ENCODE results near the gene RAB8B. TPM values are rescaled to one million over a fixed set of nuclear protein-coding genes. Genes with fewer than 3 reads are reported as not detected.

Gene RAB8B
- total RNA-seq, 4 donors from 2014 or later: 36.0 to 55.4 (median 50.0) TPM

- TF ChIP-seq CTCF (IDR thresholded peaks at IDR 0.05): no peak
- no peak for ATAC-seq (ENCODE audit: low FRiP score)
- DNase-seq (ENCODE audit: low spot score): no peak
Measured at GRCh38 chr15:63252292-63252691, 62.9 kb downstream of the RAB8B start.

- no peak for ATAC-seq (ENCODE audit: low FRiP score)
- DNase-seq (ENCODE audit: low spot score): no peak
- no peak for TF ChIP-seq CTCF (IDR thresholded peaks at IDR 0.05)
Measured at GRCh38 chr15:63254991-63255390, 65.6 kb downstream of the RAB8B start.

- ATAC-seq (ENCODE audit: low FRiP score) (no peak), DNase-seq (ENCODE audit: low spot score) (no peak)
- no peak for TF ChIP-seq CTCF (IDR thresholded peaks at IDR 0.05)
Measured at GRCh38 chr15:63255489-63255990, 66.1 kb downstream of the RAB8B start.

GRCh38 chr15:63256433-63257274 is 67.2 kb downstream of the RAB8B start:
- TF ChIP-seq CTCF (IDR thresholded peaks at IDR 0.05): no peak
- DNase-seq (ENCODE audit: low spot score): no peak
- no peak for ATAC-seq (ENCODE audit: low FRiP score)

GRCh38 chr15:63258658-63259057 is 69.3 kb downstream of the RAB8B start:
- no peak for TF ChIP-seq CTCF (IDR thresholded peaks at IDR 0.05)
- DNase-seq (ENCODE audit: low spot score) (no peak), ATAC-seq (ENCODE audit: low FRiP score) (no peak)

GRCh38 chr15:63260791-63261190 is 71.4 kb downstream of the RAB8B start:
- ATAC-seq (ENCODE audit: low FRiP score): no peak
- TF ChIP-seq CTCF (IDR thresholded peaks at IDR 0.05): no peak
- no peak for DNase-seq (ENCODE audit: low spot score)

- ATAC-seq (ENCODE audit: low FRiP score) (no peak), DNase-seq (ENCODE audit: low spot score) (no peak)
- TF ChIP-seq CTCF (IDR thresholded peaks at IDR 0.05): no peak
Measured at GRCh38 chr15:63261311-63261710, 71.9 kb downstream of the RAB8B start.

All from omental fat pad (tissue), 4 donors.